PC-9 (cell line): ENCODE results near the gene PLD2.

ENCODE experiments used
- CTCF ChIP-seq: fragments of 200-600 bp; sonication (generic); conservative IDR thresholded peaks from 2 replicates; pipeline ENCODE4 v1.6.1; 2017; ENCODE audit warnings: mixed run types, antibody characterized with exemption, mild to moderate bottlenecking, moderate library complexity
- EZH2 ChIP-seq: fragments of 200-600 bp; sonication (generic); IDR thresholded peaks from 2 replicates; pipeline ENCODE4 v1.8.0; 2017; ENCODE audit warnings: antibody characterized with exemption, low read depth

- no peak for TF ChIP-seq CTCF
- TF ChIP-seq EZH2, result no peak
Observed at GRCh38 chr17:4840893-4841242, 33.9 kb downstream of the PLD2 start.
